Measurements from ENCODE around the gene CDKAL1.

CDKAL1 gene

DNA sequence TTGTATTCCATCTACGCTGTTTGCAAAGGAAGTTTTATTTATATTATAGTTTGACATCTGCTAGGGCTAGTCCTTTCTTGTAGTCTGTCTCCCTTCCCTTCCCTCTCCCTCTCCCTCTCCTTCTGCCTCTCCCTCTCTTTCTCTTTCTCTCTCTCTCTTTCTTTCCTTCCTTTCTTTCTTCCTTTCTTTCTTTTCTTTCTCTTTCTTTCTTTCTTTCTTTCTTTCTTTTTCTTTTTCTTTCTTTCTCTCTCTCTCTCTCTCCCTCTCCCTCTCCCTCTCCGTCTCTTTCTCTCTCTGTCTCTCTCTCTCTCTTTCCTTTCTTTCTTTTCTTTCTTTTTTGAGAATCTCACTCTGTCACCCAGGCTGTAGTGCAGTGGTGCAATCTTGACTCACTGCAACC, 137.8 kb downstream of the CDKAL1 start:
- no peak for DNase-seq (ENCODE audit: low read depth)
- H3K4me3 ChIP-seq (ENCODE audit: low read depth, low read length) = no peak overlapping the region
- TF ChIP-seq, protein P1, sequence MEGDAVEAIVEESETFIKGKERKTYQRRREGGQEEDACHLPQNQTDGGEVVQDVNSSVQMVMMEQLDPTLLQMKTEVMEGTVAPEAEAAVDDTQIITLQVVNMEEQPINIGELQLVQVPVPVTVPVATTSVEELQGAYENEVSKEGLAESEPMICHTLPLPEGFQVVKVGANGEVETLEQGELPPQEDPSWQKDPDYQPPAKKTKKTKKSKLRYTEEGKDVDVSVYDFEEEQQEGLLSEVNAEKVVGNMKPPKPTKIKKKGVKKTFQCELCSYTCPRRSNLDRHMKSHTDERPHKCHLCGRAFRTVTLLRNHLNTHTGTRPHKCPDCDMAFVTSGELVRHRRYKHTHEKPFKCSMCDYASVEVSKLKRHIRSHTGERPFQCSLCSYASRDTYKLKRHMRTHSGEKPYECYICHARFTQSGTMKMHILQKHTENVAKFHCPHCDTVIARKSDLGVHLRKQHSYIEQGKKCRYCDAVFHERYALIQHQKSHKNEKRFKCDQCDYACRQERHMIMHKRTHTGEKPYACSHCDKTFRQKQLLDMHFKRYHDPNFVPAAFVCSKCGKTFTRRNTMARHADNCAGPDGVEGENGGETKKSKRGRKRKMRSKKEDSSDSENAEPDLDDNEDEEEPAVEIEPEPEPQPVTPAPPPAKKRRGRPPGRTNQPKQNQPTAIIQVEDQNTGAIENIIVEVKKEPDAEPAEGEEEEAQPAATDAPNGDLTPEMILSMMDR (conservative IDR thresholded peaks at IDR 0.05; ENCODE audit: low read depth, low read length) = no peak

DNA sequence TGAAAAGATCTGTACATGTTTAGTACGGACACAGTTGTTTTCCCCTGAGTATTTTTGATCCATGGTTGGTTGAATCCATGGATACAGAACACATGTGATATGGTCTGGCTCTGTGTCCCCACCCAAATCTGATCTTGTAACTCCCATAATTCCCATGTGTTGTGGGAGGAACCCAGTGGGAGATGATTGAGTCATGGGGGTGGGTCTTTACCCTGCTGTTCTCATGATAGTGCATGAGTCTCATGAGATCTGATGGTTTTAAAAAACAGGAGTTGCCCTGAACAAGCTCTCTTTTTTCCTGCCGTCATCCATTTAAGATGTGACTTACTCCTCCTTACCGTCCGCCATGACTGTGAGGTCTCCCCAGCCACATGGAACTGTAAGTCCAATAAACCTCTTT, 139.2 kb downstream of the CDKAL1 start:
- TF ChIP-seq, protein P1 (conservative IDR thresholded peaks at IDR 0.05; ENCODE audit: low read depth, low read length) = no peak
- no peak overlapping the region for H3K4me3 ChIP-seq (ENCODE audit: low read depth, low read length)
- DNase-seq (ENCODE audit: low read depth) = no peak

DNA sequence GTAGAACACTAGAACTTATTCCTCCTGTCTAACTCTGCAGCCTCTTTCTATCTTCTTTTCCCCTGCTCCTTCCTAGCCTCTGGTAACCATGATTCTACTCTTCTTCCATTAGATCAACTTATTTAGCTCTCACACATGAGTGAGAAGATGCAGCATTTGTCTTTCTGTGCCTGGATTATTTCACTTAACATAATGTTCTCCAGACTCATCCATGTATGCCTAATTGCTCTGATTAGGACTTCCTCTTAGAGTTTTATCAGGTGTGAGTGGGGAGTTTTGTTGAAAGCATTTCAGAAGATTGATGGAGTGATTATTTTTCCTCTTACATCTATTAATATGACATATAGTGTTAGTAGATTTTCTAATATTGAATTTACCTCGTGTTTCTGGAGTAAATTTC, 140.4 kb downstream of the CDKAL1 start:
- TF ChIP-seq, protein P1 (conservative IDR thresholded peaks at IDR 0.05; ENCODE audit: low read depth, low read length) = no peak
- DNase-seq (ENCODE audit: low read depth) = no peak
- H3K4me3 ChIP-seq (ENCODE audit: low read depth, low read length) = no peak overlapping the region

DNA sequence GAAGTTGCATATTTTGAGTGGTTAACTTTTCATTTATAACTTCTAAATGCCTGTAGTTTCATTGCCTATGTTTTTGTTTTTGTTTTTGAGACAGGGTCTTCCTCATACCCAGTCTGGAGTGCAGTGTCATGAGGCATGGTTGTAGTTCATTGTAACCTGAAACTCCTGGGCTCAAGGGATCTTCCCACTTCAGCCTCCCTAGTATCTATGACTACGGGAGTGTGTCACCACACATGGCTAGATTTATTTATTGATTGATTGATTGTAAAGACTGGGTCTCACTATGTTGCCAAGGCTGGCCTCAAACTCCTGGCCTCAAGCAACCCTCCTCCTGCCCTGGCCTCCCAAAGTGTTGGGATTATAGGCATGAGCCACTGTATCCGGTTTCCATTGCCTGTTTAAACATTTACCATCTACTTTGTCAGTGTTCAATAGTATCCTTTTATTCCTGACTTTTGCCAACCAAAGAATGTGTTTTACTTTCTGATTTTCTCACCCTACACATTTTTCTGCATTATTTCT, 144.6 kb downstream of the CDKAL1 start:
- TF ChIP-seq, protein P1 (conservative IDR thresholded peaks at IDR 0.05; ENCODE audit: low read depth, low read length) = no peak
- H3K4me3 ChIP-seq (ENCODE audit: low read depth, low read length) = no peak overlapping the region
- DNase-seq (ENCODE audit: low read depth) = no peak

DNA sequence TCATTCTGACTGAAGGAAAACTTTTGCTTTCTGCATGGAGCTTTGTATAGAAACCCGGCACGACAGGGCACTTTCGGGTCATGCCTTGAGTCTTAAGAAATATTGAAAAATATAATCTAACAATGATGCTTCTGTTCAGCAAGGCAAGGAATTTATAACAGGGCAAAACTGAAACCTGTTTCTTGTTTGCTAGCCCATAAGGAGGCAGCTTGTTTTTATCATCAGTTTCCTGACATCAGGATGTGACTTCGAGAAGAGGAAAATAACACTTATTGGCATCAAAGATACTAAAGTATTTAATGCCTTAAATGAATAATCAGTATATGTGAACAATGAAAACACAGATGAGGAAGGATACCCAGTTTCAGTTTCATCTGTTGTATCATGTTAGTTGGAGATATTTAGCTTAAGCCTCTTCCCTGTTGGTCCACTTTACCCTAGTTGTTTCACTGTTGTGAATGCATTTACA, 146.5 kb downstream of the CDKAL1 start:
- H3K4me3 ChIP-seq (ENCODE audit: low read depth, low read length) = no peak overlapping the region
- TF ChIP-seq, protein P1 (conservative IDR thresholded peaks at IDR 0.05; ENCODE audit: low read depth, low read length) = no peak
- peak; percentile 47 for DNase-seq (ENCODE audit: low read depth)

DNA sequence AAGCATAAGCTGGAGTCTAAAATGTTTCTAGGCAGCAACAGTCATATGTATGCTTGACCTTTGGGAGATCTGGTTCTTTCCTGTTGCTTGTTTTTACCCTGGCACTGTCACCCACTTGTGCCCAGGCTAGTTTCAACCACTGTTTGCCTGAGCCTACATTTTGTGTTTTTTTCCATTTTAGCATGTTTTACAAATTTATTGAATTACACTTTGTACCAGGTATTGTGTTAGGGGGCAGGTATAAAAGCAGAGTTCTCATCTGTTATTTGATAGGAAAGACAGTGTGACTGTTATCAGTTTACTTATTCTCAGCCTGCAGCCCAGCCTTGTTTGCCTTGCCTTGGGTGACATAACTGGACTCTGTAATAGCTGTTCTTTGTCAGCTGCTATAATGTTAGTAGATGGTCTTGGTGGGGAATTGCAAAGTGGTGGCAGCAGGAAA, 147.0 kb downstream of the CDKAL1 start:
- TF ChIP-seq, protein P1 (conservative IDR thresholded peaks at IDR 0.05; ENCODE audit: low read depth, low read length) = no peak
- no peak overlapping the region for H3K4me3 ChIP-seq (ENCODE audit: low read depth, low read length)
- DNase-seq (ENCODE audit: low read depth) = no peak

DNA sequence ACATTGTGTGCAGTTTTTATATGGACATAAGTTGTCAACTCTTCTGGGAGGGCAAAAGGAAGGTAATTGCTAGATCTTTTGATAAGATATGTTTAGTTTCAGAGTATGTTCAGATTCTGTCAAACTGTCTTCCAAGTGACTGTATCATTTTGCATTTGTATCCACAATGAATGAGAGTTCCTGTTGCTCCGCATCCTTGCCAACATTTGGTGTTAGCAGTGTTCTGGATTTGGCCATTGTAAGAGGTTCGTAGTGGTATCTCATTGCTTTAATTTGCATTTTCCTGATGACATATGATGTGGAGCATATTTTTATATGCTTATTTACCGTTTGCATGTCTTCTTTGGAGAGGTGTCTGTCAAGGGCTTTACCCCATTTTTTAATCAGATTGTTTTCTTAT, 150.2 kb downstream of the CDKAL1 start:
- TF ChIP-seq, protein P1 (conservative IDR thresholded peaks at IDR 0.05; ENCODE audit: low read depth, low read length) = no peak
- DNase-seq (ENCODE audit: low read depth) = no peak
- no peak overlapping the region for H3K4me3 ChIP-seq (ENCODE audit: low read depth, low read length)

Measured in choroid plexus epithelial cell (primary cell).